HCT116 (cell line): Measurements from ENCODE around the gene EPHA3. TPM values are rescaled to one million over a fixed set of nuclear protein-coding genes. Genes with fewer than 3 reads are reported as not detected.

ENCODE experiments used
- ATAC-seq: fragments of 200-7000 bp; cut with Tn5 transposase; 2 replicates; pipeline ENCODE4 v1.9.1; 2020; ENCODE audit warnings: mild to moderate bottlenecking, moderate library complexity
- BruUV-seq: library from RNA; stranded (reverse); fragments of 400-500 nt; replicated peaks from 2 replicates; lab custom pipeline; 2021; lab: Mats Ljungman, UMichigan
- CTCF ChIA-PET: fragments of 300-600 bp; sonication (Branson Sonifier 250); formaldehyde crosslinking; loops from one replicate; lab custom pipeline; 2021; ENCODE audit warnings: antibody characterized with exemption; lab: Charles Lee
- POLR2A ChIA-PET: fragments of 300-600, 350-600 bp; sonication (Branson Sonifier 250); formaldehyde crosslinking; loops from one replicate; lab custom pipeline; 2021; ENCODE audit warnings: antibody characterized with exemption; lab: Charles Lee
- RAD21 ChIA-PET, 2 experiments: fragments of 300-600 bp; sonication (Branson Sonifier 250); formaldehyde crosslinking; loops; one replicate each; lab custom pipeline; 2023; ENCODE audit warnings: low total read pairs in 2 of 2; ENCODE audit not compliant: uncharacterized antibody in 2 of 2, unreplicated experiment in 2 of 2, low non-redundant PET in 1 of 2; lab: Charles Lee
- DNase-seq: peaks from one replicate; pipeline ENCODE4 v3.0.0-alpha.2; 2010; ENCODE audit warnings: low read depth, low spot score
- H2AFZ ChIP-seq: fragments of 200-600 bp; shearing (Covaris generic), sonication (generic); 2 replicates; pipeline ENCODE4 v1.6.1; 2017; ENCODE audit warnings: low read depth, mixed run types, mixed read lengths, antibody characterized with exemption, low read length; ENCODE audit not compliant: poor library complexity, severe bottlenecking
- H3K27ac ChIP-seq: 2 replicates; pipeline ENCODE4 v1.5.1; 2012; ENCODE audit warnings: low read depth, low read length
- H3K27me3 ChIP-seq: fragments of 200-600 bp; sonication (generic); 2 replicates; pipeline ENCODE4 v1.6.1; 2016; ENCODE audit warnings: mixed run types, low read length, mixed read lengths; ENCODE audit not compliant: insufficient read depth
- H3K36me3 ChIP-seq, 2 experiments: fragments of 200-500 bp in 1 of 2; fragments of 200-600 bp in 1 of 2; sonication (Bioruptor generic) in 1 of 2; sonication (generic) in 1 of 2; 2 replicates each; pipeline versions ENCODE4 v1.5.1 to v1.6.1; 2014 to 2016; ENCODE audit warnings: low read length in 2 of 2, inconsistent platforms in 1 of 2, mixed read lengths in 1 of 2, mixed run types in 1 of 2; ENCODE audit not compliant: insufficient read depth in 2 of 2, control insufficient read depth in 1 of 2
- H3K4me1 ChIP-seq, 2 experiments: fragments of 200-600 bp in 1 of 2; sonication (generic) in 1 of 2; 2 replicates each; pipeline versions ENCODE4 v1.5.1 to v1.6.1; 2012 to 2017; ENCODE audit warnings: low read length in 2 of 2, inconsistent platforms in 1 of 2, mild to moderate bottlenecking in 1 of 2, mixed read lengths in 1 of 2, mixed run types in 1 of 2, moderate library complexity in 1 of 2; ENCODE audit not compliant: insufficient read depth in 2 of 2, control insufficient read depth in 1 of 2
- H3K4me2 ChIP-seq: fragments of 200-600 bp; sonication (generic); 2 replicates; pipeline ENCODE4 v1.6.1; 2017; ENCODE audit warnings: mixed run types, low read length, mixed read lengths
- H3K4me3 ChIP-seq, 2 experiments: fragments of 200-600 bp in 1 of 2; sonication (generic) in 1 of 2; replicated peaks in 1 of 2; 2 replicates each; pipeline ENCODE4 v1.5.1; 2011 to 2016; ENCODE audit warnings: low read length in 2 of 2, control low read depth in 1 of 2, low read depth in 1 of 2, mild to moderate bottlenecking in 1 of 2, mixed read lengths in 1 of 2, mixed run types in 1 of 2
- H3K79me2 ChIP-seq: fragments of 200-600 bp; sonication (generic); 2 replicates; pipeline ENCODE4 v1.6.1; 2017; ENCODE audit warnings: mild to moderate bottlenecking, mixed run types, low read length, moderate library complexity, mixed read lengths; ENCODE audit not compliant: insufficient read depth
- H3K9ac ChIP-seq: fragments of 200-600 bp; sonication (generic); 2 replicates; pipeline ENCODE4 v1.6.1; 2016; ENCODE audit warnings: low read length, mixed read lengths
- H3K9me2 ChIP-seq: fragments of 200-600 bp; sonication (generic), shearing (Covaris generic); 2 replicates; pipeline ENCODE4 v1.6.1; 2017; ENCODE audit warnings: mixed run types, mild to moderate bottlenecking, moderate library complexity; ENCODE audit not compliant: insufficient read depth
- H3K9me3 ChIP-seq, 2 experiments: fragments of 200-500 bp in 1 of 2; fragments of 200-600 bp in 1 of 2; sonication (Bioruptor generic) in 1 of 2; sonication (generic) in 1 of 2; 2 replicates each; pipeline ENCODE4 v1.6.1; 2014 to 2017; ENCODE audit warnings: low read length in 2 of 2, mixed read lengths in 2 of 2, inconsistent platforms in 1 of 2, low read depth in 1 of 2, mild to moderate bottlenecking in 1 of 2, mixed run types in 1 of 2, moderate library complexity in 1 of 2; ENCODE audit not compliant: control insufficient read depth in 1 of 2, insufficient read depth in 1 of 2
- H4K20me1 ChIP-seq: fragments of 200-600 bp; sonication (generic), shearing (Covaris generic); 2 replicates; pipeline ENCODE4 v1.6.1; 2017; ENCODE audit warnings: mixed run types, mild to moderate bottlenecking, moderate library complexity; ENCODE audit not compliant: insufficient read depth
- ATF3 ChIP-seq: IDR thresholded peaks from 2 replicates; pipeline ENCODE4 v1.6.1; 2012
- CEBPB ChIP-seq: IDR thresholded peaks from 2 replicates; pipeline ENCODE4 v1.6.1; 2012; ENCODE audit warnings: low read depth
- CTCF ChIP-seq, 3 experiments: fragments of 200-600 bp in 1 of 3; sonication (generic) in 1 of 3; IDR thresholded peaks in 2 of 3; conservative IDR thresholded peaks in 1 of 3; 2 replicates each; pipeline ENCODE4 v1.5.1; 2012 to 2017; ENCODE audit warnings: low read depth in 2 of 3, low read length in 2 of 3, antibody characterized with exemption in 1 of 3, borderline replicate concordance in 1 of 3, control low read depth in 1 of 3, mild to moderate bottlenecking in 1 of 3, mixed read lengths in 1 of 3, mixed run types in 1 of 3, moderate library complexity in 1 of 3; ENCODE audit not compliant: insufficient read depth in 1 of 3
- EGR1 ChIP-seq: IDR thresholded peaks from 2 replicates; pipeline ENCODE4 v1.6.1; 2012; ENCODE audit warnings: low read depth
- ELF1 ChIP-seq: IDR thresholded peaks from 2 replicates; pipeline ENCODE4 v1.6.1; 2012; ENCODE audit warnings: low read depth, borderline replicate concordance
- EZH2 ChIP-seq: fragments of 200-600 bp; sonication (generic); IDR thresholded peaks from 2 replicates; pipeline ENCODE4 v1.6.1; 2017; ENCODE audit warnings: antibody characterized with exemption, mixed run types
- POLR2A ChIP-seq: IDR thresholded peaks from 2 replicates; pipeline ENCODE4 v1.7.0; 2011; ENCODE audit warnings: borderline replicate concordance; ENCODE audit not compliant: insufficient read depth, insufficient read length; ENCODE audit errors: extremely low read depth
- POLR2AphosphoS5 ChIP-seq: IDR thresholded peaks from 2 replicates; pipeline ENCODE4 v1.6.1; 2011; ENCODE audit warnings: mild to moderate bottlenecking, low read depth, low read length, moderate library complexity
- RAD21 ChIP-seq: IDR thresholded peaks from 2 replicates; pipeline ENCODE4 v1.6.1; 2012; ENCODE audit warnings: low read depth, mild to moderate bottlenecking
- REST ChIP-seq: IDR thresholded peaks from 2 replicates; pipeline ENCODE4 v1.6.1; 2012; ENCODE audit warnings: low read depth
- SIN3A ChIP-seq: IDR thresholded peaks from 2 replicates; pipeline ENCODE4 v1.6.1; 2012; ENCODE audit warnings: low read depth
- SRF ChIP-seq: IDR thresholded peaks from 2 replicates; pipeline ENCODE4 v1.6.1; 2012; ENCODE audit warnings: low read depth
- TCF7L2 ChIP-seq: IDR thresholded peaks from 2 replicates; pipeline ENCODE4 v1.7.0; 2011; ENCODE audit warnings: borderline replicate concordance, inconsistent platforms; ENCODE audit not compliant: insufficient read depth, insufficient read length; ENCODE audit errors: extremely low read depth
- YY1 ChIP-seq: IDR thresholded peaks from 2 replicates; pipeline ENCODE4 v1.6.1; 2011; ENCODE audit warnings: low read length, low read depth, moderate library complexity, mild to moderate bottlenecking; ENCODE audit not compliant: insufficient replicate concordance; ENCODE audit errors: extremely low read depth
- ZBTB33 ChIP-seq: IDR thresholded peaks from 2 replicates; pipeline ENCODE4 v1.6.1; 2011; ENCODE audit warnings: mild to moderate bottlenecking, low read length, moderate library complexity; ENCODE audit not compliant: insufficient replicate concordance; ENCODE audit errors: extremely low read depth
- ZFX ChIP-seq: fragments of 450-650 bp; IDR thresholded peaks from 2 replicates; pipeline ENCODE4 v1.6.1; 2017
- ZNF274 ChIP-seq: fragments of 200-500 bp; sonication (Bioruptor generic); IDR thresholded peaks from 2 replicates; pipeline ENCODE4 v1.6.1; 2014; ENCODE audit warnings: mild to moderate bottlenecking, low read depth, low read length, inconsistent platforms
- intact Hi-C: fragments of 100-400 bp; cut with micrococcal nuclease; formaldehyde crosslinking; loops from 2 replicates; pipeline ENCODE4 v1.10.0; 2022
- total RNA-seq: library from RNA; stranded (reverse); gene quantifications from one replicate; pipeline ENCODE4 v1.2.1, GENCODE V29; 2021; ENCODE audit not compliant: unreplicated experiment

Gene EPHA3
- total RNA-seq, 1 experiment from 2014 or later, result not detected

- intact Hi-C loops, result no loop called here
- Histone ChIP-seq H3K4me1 (no peaks in the 10 kb centered on the region), H3K9me2 (no peaks in the 10 kb centered on the region), H3K9me3 (peaks cover 7 to 23% of the 10 kb centered on the region in 2 experiments; a peak in 3 of 4 replicates), H3K79me2 (no peaks in the 10 kb centered on the region), H4K20me1 (no peaks in the 10 kb centered on the region), H2AFZ (no peak overlapping the region), H3K27ac (no peak overlapping the region), H3K36me3 (no peaks in the 10 kb centered on the region), H3K4me3 (no peak overlapping the region), H3K9ac (no peak overlapping the region), H3K27me3 (no peaks in the 10 kb centered on the region), H3K4me2 (no peak overlapping the region)
- DNase-seq, result no peak
- POLR2A ChIA-PET, result no interaction called here
- ATAC-seq, result no peak
- TF ChIP-seq YY1 (no peak), ZFX (no peak), ZNF274 (no peak), TCF7L2 (no peak), SRF (no peak), CTCF (IDR thresholded peaks at IDR 0.05 in 2 of 3, conservative IDR thresholded peaks at IDR 0.05 in 1 of 3; ENCODE audit: borderline replicate concordance in 1 of 3, insufficient read depth in 1 of 3, low read depth in 2 of 3, low read length in 2 of 3) (no peak), EGR1 (no peak), SIN3A (no peak), POLR2A (no peak), CEBPB (no peak), RAD21 (no peak), ELF1 (no peak), ZBTB33 (no peak), EZH2 (no peak), ATF3 (no peak), POLR2AphosphoS5 (no peak), REST (no peak)
- CTCF ChIA-PET, result no interaction called here
- no TSS peak for BruUV-seq
- RAD21 ChIA-PET, result no interaction called here
Measured at GRCh38 chr3:89311581-89311980, 204.2 kb downstream of the EPHA3 start.
